SW 1271 (cell line): ENCODE data around the gene SMAD5.

Experiments used
- DNase-seq, 2 experiments: peaks; one replicate each; lab custom pipeline; 2025; lab: John Stamatoyannopoulos, UW

Gene SMAD5

DNA sequence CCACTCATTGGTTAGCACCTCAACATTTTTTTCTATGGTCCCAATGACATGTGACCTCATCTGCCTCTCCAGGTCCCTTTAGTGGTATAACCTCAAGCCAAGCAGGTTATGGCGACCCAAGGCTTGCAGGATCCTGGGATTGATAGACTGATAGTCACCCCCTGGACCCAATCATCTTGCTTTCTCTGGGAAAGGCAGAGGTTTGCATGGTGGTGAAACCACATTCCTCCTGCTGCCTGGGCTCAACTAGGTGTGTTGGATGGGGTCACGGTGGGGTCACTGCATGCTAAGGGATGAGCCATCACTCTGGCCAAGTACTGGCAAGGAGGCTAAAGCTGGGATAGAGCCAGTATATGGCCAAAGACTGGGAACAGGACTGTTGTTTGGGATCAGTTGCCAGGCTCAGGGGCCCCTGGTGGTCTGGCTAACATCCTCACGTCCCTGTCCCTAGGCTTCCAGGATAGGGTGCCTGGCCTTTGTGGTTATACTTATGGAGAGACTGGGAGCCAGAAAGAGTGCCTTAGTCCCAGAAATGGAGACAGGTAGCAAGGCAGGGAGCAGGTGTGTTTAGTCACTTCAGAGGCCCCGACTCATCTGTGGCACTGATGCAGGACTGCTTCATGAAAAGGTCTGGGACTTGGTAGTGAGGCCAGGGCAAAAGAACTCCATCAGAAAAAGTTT is 65.0 kb downstream of the SMAD5 start:
- DNase-seq = no peak

DNA sequence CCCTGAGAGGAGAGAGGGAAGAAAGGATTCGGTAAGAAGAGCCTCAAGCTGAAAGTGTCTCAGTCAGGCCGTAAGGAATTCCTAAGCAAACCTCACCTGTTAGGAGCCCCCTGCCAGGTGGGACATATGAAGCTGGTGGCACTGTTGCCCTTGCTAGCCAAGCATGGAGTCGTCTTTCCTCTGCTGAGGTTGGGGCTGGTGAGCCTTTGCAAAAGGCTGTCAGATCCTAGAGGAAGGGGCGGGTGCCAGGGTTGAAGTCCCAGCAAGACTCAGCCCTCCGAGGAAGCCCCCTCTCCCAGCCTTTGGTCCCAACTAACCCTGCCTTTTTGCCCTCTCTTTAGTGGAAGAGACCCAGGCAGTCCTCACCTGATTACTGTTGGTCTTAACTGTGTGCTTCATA is 65.8 kb downstream of the SMAD5 start:
- no peak for DNase-seq

DNA sequence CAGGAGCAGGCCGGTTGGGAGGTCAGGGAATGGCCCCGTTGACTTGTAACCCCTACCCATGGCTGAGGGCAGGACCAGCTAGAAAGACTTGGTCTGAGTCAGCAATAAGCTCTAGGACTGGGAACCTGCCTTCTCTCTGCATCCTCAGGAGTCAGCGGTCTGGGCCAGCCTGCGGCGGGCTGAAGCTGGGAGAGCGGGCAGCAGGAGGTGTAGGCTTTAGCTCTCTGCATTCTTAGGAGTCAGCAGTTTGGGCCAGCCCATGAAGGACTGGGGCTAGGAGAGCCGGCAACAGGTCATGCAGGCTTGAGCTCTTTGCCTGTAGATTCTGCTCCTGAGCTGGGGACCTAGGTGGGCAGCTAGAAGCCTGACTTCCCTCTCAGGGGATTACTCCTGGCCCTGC is 66.8 kb downstream of the SMAD5 start:
- no peak for DNase-seq

DNA sequence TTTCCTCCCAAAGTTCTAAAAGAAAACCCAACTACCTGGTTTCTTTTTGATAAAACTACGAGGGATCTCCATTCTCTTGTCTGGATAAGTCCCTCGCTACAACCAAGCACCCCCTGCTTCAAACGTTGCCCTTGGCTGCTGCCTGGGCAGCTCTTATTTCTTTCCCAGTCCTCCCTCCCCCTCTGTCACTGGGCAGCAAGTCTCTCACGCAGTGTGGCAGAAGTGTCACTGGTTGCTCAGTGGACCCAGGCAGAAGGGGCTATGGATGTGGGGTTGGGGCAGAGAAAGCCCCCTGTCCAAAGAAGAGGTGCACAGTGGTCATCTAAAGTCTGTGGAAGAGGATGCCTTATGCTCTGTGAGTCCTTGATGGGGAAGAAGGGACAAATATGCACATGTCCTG is 67.5 kb downstream of the SMAD5 start:
- no peak for DNase-seq

DNA sequence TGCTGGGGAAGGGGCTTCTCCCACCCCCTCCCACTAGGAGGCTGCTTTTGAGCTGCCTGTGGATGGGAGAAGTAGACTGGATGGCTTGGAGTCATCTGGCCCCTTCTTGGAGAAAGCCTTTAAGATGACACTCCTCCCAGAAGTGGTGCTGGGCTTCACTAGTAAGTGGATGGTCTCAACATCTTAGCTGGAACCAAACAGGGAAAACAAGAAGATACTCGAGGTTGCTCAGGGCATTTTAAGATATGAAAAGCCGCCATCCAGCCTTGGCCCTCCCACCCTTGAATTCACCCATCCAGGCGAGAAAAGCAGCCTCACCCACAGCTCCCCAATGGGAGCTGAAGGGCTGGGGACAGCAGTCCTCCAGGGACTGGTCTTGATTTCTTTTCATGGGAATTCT is 68.1 kb downstream of the SMAD5 start:
- no peak for DNase-seq

DNA sequence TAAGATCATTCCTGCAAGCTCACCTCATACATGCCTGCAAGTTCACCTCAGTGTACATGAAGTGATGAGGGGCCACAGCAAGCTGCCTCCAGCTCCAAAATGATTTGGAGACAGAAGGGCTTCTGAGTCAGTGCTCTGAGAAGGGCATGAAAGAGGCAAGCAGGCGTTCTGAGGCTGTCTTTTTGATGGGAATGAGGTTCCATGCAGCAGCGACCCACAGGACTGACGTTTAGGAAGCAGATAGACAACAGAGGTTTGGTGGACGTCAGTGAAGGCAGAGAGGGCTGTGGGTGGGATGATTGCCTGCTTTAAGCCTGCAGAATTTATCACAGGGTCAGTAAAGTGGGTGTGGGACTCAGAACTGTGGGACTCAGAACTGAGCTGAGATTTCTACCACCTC is 69.2 kb downstream of the SMAD5 start:
- DNase-seq = no peak

DNA sequence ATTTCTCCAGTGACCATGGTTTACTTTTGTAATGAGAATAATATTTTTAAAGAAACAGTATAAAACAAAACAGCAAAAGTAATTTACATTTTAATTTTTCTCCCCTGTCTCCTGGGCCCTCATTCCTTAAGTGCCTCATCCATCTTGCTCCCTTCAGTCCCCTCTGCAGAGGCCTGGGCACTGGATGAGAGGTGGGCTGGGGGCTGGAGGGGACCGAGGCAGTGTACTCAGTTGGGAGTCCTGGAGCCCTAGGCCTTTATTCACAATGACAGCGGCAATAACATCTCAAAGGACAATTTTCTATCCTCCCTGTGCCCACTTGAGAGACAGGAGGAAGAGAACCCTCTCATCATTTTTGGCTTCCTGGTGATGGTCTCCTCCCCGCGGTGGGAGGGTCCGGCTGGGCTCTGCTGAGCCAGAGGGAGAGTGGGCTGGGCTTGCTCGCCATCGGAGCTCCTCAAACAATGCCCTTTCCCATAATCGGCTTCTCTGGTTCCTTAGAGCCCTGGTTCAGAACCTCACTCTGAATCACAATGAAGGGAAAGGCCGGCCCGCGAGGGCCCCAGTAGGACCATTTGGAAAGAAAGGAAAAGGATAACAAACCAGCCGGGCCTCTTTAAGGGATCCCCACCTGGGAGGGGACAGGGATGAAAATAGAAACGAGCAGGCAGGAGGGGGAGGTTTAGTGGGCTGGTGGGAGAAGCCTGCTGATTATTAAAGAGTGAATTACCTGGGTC is 70.0 kb downstream of the SMAD5 start:
- DNase-seq = no peak

DNA sequence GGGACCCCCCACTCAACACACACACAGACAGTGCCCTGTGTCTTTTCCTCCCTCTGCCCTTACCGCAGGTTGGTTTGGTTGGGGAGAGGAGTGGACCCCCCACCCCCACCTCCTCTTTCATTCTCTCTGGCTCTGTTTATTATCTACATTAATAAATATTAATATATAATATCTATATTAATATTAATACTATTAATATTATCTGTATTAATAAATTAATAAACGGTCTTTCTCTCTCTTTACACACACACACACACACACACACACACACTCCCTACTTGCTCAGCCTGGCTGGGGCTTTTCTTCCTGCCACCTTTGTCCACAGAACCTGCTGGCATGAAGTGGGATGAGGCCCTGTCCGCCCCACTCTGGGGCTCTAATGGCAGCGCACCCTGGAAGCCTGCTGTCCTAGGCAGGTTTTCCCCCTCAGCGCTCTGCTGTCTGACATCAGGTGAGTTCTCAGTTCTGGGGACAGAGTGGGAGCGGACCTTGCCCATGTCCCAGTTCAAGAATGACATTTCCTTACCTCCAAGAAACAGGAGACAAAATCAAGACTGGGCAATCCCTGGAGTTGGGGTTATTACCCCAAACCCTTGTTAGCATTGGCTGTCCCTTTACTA is 70.8 kb downstream of the SMAD5 start:
- no peak for DNase-seq

DNA sequence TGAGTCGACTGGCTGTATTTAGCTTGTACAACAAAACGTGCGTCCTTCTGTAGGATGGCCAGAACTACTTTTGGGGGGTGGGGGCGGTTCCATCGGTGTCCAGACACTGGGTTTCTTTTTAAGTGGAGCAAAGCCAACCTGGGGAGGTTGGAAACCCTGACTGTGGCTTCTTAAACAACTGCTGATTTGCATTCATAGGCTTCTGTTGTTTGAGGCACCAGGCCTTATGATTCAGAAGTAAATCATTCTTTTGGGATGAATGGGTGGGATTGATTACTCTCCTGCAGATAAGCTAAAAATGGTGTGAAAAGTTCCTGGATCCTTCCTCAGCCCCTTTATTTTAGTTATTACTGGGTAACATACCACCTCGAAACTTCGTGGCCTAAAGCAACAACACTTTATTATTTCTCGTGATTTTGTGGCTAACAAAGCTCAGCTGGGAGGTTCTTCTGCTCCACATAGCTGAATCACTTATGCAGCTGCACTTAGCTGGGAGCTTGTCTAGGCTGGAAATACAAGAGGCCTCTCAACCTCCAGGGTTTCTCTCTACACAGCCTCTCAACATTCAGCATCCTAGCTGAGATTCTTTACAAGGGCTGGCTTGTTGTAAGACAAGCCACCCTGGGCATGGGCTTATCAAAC is 72.5 kb downstream of the SMAD5 start:
- DNase-seq = no peak

DNA sequence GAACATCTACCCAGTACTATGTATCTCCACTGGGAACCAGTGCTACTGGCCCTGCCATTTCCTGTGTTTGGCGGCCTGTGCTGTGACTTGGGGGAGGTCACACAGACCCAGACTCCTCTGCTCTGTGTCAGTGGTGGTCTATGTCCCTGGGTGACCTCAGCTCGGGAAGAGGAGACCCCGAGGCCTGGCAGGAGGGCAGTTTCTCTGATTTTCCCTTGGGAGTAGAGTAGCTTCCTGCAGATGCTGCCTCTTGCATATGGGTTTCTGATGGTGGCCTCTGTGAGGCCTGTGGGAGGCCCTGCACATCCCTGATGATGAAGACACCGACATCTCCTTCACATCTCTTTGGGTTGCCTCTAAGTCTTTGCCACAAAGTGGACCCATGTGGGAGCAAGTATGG is 73.3 kb downstream of the SMAD5 start:
- DNase-seq = no peak

DNA sequence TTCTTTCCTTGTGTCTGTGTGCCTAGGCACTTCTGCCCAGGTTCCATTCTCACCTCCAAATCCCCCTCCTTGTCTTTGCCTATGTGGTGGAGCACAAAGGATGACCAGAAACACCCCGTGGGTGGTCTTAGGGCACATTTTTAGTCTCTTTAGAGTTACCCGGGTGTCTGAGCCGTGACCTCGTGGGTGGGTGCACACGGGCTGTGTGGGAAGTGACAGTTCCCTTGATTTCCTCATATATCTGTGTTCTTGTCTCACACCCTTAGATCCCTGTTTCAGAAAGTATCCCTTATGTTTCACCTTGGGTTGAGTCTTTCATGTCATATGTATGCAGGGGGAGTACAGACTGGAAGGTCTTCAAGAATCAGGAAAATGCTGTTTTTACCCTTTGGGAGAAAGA is 73.7 kb downstream of the SMAD5 start:
- DNase-seq = no peak

DNA sequence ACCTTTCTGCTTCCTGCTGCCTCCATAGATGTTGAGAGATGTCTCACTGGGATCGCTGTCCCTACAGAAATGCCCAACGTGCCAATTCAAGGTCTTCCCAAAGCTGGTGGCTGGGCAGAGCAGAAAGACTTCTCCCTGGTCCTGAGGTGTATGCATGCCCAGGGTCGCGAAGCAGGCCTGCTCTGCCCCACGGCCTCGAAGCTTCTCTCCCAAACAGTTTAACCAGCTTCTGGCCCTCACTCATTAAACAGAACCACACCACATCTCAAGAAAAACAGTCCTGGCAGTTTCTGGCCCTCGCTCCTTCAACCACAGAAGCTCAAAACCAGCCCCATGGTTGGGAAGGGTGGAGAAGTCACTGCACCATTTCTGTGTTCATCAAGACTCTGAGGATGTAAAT is 75.0 kb downstream of the SMAD5 start:
- DNase-seq = no peak

DNA sequence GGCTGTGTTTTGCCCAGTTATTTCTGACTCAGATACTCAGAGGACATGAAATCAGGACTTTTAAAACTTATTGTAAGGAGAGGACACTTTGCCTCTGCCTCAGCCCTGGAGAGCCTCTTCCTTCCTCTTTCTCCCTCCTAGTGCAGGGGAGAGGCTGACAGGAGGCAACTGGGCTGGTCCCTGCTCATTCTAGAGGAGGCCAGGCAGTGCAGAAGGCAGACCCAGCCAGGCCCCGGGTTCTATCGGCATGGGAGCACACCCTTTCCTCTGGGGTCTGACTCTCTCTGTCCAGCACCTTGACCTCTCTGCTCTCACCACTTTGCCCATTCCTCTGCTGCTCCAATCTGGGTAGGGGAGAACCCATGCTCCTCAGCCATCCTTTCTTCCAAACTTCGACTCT is 76.3 kb downstream of the SMAD5 start:
- DNase-seq = no peak

DNA sequence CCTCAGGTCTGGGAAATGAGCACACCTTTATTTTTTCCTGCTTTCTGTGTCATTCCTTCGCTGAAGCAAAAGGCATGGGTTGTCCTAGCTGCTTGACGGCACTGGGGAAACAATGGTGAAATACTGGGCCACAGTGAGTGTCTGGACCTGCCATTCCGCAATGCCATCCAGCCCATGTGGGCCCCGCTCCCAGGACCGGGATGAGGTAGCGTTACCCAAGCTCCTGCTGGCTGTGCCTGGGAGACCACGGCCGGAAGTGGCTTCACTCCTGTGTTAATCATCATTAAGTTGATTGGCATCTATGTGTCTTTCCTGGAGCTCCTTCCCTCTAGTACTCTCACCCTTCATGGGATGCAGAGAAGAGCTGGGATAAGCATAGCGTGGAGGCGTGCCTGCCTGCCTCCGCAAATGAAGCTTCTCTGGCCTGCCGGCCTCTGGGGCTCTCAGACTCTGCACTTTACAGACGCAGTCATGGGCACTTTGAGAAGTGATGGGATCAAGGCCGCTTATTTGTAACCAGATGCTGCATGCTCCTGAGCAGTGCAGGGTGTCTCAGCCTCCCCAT is 76.8 kb downstream of the SMAD5 start:
- no peak for DNase-seq

DNA sequence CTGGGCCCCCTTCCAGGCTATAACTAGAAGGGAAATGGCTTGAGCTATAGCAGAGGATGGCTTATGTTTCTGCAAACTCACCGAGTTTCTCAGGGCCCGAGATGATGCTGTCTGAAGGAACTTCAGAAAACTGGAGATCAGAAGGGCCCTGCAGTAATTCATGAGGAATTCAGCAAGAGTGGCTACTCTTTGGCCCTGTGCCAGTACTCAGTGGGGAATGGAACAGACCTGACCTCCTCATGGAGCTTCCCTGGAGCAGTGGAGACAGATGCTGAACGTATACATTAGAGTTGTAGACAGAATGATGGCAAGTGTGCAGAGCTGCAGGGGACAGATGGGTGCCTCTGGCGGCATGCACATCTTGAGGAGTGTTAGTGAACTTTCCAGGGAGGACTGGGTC is 77.6 kb downstream of the SMAD5 start:
- DNase-seq = no peak

DNA sequence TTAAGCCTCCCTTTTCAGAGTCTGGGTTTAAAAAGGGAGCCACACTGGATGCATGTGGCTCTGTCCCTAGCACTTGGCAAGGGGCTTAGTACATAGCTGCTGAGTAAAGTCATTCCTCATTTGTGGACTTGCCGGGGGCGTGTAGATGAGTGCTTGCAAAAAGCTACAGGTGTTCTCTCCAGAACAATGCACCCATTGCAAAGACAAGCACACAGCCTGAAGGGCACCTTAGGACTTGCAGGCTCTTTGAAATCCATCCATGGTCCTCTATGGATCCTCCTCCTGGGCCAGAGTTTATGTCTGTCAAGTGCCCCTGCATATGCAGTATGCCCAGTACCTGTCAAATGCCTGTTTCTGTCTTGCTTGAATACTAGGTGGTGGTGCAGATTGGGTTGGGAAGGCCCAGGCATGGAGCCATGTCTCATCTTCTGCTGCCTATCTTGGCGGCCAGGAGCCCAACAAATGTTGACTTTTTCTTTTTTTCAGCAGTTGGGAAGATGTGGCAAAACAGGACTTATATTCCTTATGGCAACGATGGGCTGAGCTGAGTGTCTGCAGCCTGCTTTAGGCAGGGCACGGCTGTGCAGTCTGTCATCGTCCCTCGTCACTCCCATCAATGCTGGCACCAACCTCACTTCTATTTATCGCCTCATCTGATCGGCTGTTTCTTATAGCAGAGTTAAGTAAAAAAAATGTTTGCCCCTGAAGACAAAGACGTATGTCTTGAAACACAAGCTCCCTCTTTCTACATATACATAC is 78.8 kb downstream of the SMAD5 start:
- DNase-seq = no peak

DNA sequence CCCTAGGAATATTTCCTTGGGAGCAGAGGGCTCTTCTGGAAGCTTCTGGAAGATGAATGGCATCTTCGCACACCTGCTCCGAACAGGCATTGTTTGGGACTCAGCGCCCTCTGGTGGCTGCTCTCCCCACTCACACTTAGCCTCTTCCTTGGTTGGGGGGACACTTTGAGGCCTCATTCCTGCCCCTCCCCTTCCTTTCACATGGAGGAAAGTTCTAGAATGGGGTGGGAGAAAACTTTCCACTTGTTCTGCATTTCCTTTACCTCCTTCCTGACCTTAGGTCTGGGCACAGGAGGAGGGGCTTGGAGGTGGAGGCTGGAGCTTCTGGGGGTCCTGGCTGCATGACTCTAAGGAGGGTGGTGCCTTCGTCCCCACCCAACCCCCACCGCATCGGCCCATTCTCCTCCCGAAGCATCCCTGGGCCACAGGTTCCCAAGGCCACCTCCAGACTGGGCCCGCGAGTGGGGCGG is 79.6 kb downstream of the SMAD5 start:
- DNase-seq = peak in 1 of 2 experiments; percentile 20

DNA sequence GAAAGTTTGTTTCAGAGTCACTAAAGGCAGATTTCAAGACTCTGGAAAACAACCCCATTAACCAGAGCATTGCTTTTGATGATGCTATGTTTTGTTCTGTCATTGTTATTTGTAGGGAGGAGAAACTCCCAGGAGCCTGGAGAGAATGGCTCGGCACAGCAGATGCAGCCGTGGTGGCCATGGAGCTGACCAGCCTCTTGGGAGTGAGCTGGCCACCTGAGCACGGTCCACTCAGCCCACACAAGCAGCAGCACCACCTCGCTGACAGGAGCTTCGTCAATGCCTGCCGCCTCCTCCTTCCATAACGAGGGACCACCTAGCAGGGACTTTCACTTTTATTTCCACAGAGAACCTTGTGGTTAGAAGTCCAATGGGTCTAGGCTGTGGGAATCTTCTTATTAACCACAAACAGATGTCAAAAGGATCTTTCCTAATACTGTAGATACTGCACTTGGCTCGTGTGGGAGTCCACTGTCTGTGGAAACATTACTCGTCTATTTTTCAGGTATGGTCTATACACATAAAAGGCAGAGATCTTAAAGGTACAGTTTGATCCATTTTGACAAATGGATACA is 81.4 kb downstream of the SMAD5 start:
- no peak for DNase-seq

DNA sequence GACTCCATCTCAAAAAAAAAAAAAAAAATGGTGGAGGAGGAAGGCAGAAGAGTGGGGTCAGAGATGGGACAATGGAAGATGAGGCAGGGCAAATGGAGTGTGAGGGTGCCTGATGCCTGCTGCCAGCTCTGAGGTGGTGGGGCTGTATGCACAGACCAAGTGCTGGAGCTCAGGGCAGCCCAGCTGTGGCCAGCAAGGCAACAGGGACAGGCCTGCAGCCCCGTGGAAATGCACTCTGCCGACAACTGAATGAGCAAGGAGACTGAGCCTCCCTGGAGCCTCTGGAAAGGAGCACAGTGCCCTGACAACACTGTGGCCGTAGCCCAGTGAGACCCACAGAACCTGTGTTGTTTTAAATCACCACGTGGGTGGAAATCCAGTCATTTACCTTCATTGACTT is 83.2 kb downstream of the SMAD5 start:
- no peak for DNase-seq

DNA sequence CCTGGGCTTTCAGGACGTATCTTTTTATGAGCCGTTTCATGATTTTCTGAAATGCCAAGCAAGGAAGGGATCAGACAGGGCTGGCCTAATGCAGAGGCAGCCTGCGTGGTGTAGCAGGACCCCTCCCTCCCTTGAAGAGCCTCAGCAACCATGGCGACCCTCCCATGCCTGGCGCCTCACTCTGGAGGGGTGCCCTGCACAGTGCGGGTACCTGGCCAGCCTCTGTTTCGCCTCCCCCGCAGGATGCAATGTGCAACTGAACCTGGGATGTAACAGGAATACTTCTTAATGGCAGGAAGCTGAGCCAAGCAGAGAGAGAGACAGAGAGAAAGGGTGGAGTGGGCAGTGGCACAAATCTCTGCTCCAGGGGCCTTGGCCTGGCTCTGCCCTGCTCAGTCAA is 83.6 kb downstream of the SMAD5 start:
- DNase-seq = no peak

DNA sequence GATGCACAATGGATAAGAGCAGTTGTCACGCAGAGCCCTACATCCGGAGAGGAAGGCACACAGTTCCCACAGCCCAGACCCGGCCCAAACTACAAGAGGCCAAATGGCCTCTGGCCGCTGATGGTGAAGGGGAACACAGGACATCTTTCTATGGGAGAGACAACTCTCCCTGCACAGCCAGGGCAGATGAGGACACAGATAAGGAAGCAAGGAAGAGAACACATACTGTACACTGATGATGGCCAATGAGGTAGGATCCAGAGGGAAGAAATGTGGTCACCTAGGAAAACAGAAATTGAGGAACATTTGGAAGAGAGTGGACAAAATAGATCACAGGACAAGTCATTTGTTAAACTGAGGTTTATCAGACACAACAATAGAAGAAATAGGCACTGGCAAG is 88.7 kb downstream of the SMAD5 start:
- DNase-seq = no peak
